CD14-positive monocyte (primary cell): ENCODE data around the gene MCC. TPM values are rescaled to one million over a fixed set of nuclear protein-coding genes. Genes with fewer than 3 reads are reported as not detected.
A peak's percentile ranks its signal among the peaks of the same experiment; 100 is the strongest.

ENCODE experiments used
- DNase-seq, 3 donors: peaks; one replicate each; pipeline ENCODE4 v3.0.0-alpha.2; 2011 to 2022
- H2AFZ ChIP-seq: 2 replicates; pipeline ENCODE4 v1.6.0; 2012; ENCODE audit warnings: mild to moderate bottlenecking, low read depth, low read length, inconsistent platforms; ENCODE audit not compliant: insufficient read depth, poor library complexity, severe bottlenecking
- H3K27ac ChIP-seq, 2 donors: 1 replicate in 1 of 2; 2 replicates in 1 of 2; pipeline ENCODE4 v1.5.1; 2012 to 2013; ENCODE audit warnings: low read length in 2 of 2, control low read depth in 1 of 2, inconsistent platforms in 1 of 2, low read depth in 1 of 2, mild to moderate bottlenecking in 1 of 2
- H3K27me3 ChIP-seq, 2 donors: one replicate each; pipeline versions ENCODE4 v1.6.0 to v1.6.1; 2011 to 2013; ENCODE audit warnings: low read length in 2 of 2; ENCODE audit not compliant: control insufficient read depth in 2 of 2, insufficient read depth in 2 of 2
- H3K36me3 ChIP-seq, 2 donors: replicated peaks in 1 of 2; 1 replicate in 1 of 2; 2 replicates in 1 of 2; pipeline versions ENCODE4 v1.5.1 to v1.6.1; 2012 to 2013; ENCODE audit warnings: low read length in 2 of 2, control low read depth in 1 of 2, inconsistent platforms in 1 of 2, mild to moderate bottlenecking in 1 of 2; ENCODE audit not compliant: insufficient read depth in 2 of 2, control insufficient read depth in 1 of 2
- H3K4me1 ChIP-seq, 2 donors: 1 replicate in 1 of 2; 2 replicates in 1 of 2; pipeline versions ENCODE4 v1.5.1 to v1.6.1; 2012 to 2013; ENCODE audit warnings: low read length in 2 of 2, control low read depth in 1 of 2, inconsistent platforms in 1 of 2, mild to moderate bottlenecking in 1 of 2, moderate library complexity in 1 of 2; ENCODE audit not compliant: insufficient read depth in 2 of 2, control insufficient read depth in 1 of 2
- H3K4me2 ChIP-seq: replicated peaks from 2 replicates; pipeline ENCODE3; 2012; ENCODE audit warnings: low read length, moderate library complexity, mild to moderate bottlenecking; ENCODE audit not compliant: poor library complexity, severe bottlenecking; ENCODE audit errors: extremely low read depth
- H3K4me3 ChIP-seq, 3 experiments: fragments of 200-600 bp in 1 of 3; sonication (generic) in 1 of 3; replicated peaks in 1 of 3; 1 replicate in 2 of 3; 2 replicates in 1 of 3; pipeline ENCODE4 v1.5.1; 2011 to 2013; ENCODE audit warnings: low read length in 3 of 3, mild to moderate bottlenecking in 3 of 3, control low read depth in 2 of 3, low read depth in 2 of 3, inconsistent platforms in 1 of 3, moderate library complexity in 1 of 3
- H3K79me2 ChIP-seq: 2 replicates; pipeline ENCODE4 v1.6.0; 2012; ENCODE audit warnings: mild to moderate bottlenecking, control low read depth, inconsistent platforms, low read length, moderate library complexity; ENCODE audit not compliant: insufficient read depth
- H3K9ac ChIP-seq: 2 replicates; pipeline ENCODE4 v1.6.0; 2017; ENCODE audit warnings: low read length, mild to moderate bottlenecking; ENCODE audit not compliant: insufficient read depth, poor library complexity, severe bottlenecking
- H3K9me3 ChIP-seq, 2 donors: replicated peaks in 1 of 2; 1 replicate in 1 of 2; 2 replicates in 1 of 2; pipeline versions ENCODE4 v1.5.1 to v1.6.1; 2012 to 2013; ENCODE audit warnings: low read length in 2 of 2, control low read depth in 1 of 2; ENCODE audit not compliant: control insufficient read depth in 1 of 2, insufficient read depth in 1 of 2
- H4K20me1 ChIP-seq: 2 replicates; pipeline ENCODE4 v1.6.0; 2012; ENCODE audit warnings: mild to moderate bottlenecking, low read length, control low read depth, moderate library complexity; ENCODE audit not compliant: insufficient read depth
- H3K27ac Mint-ChIP-seq, 7 donors: one replicate each; pipeline ENCODE4 v1.8.0; 2020; ENCODE audit warnings: mild to moderate bottlenecking in 7 of 7, mixed read lengths in 7 of 7, moderate library complexity in 6 of 7, inconsistent platforms in 2 of 7
- H3K27me3 Mint-ChIP-seq, 3 donors: one replicate each; pipeline ENCODE4 v1.8.0; 2021 to 2022; ENCODE audit warnings: low read depth in 3 of 3, mild to moderate bottlenecking in 3 of 3, mixed read lengths in 3 of 3, moderate library complexity in 3 of 3, inconsistent platforms in 1 of 3
- H3K36me3 Mint-ChIP-seq, 2 donors: one replicate each; pipeline ENCODE4 v1.8.0; 2020; ENCODE audit warnings: mixed read lengths in 2 of 2, inconsistent platforms in 1 of 2, mild to moderate bottlenecking in 1 of 2
- H3K4me1 Mint-ChIP-seq: one replicate; pipeline ENCODE4 v1.8.0; 2020; ENCODE audit warnings: mild to moderate bottlenecking, mixed read lengths
- H3K4me3 Mint-ChIP-seq, 2 donors: one replicate each; pipeline ENCODE4 v1.8.0; 2020; ENCODE audit warnings: mild to moderate bottlenecking in 2 of 2, mixed read lengths in 2 of 2, moderate library complexity in 1 of 2
- H3K9me3 Mint-ChIP-seq, 7 donors: one replicate each; pipeline ENCODE4 v1.8.0; 2020 to 2022; ENCODE audit warnings: mixed read lengths in 7 of 7, mild to moderate bottlenecking in 6 of 7, moderate library complexity in 6 of 7, inconsistent platforms in 2 of 7
- CTCF ChIP-seq: fragments of 200-600 bp; IDR thresholded peaks from one replicate; pipeline ENCODE4 v1.8.0; 2022; ENCODE audit warnings: antibody characterized with exemption, mild to moderate bottlenecking
- WGBS: methylation state at CpG from one replicate; pipeline ENCODE4 v1.1.5; 2013; ENCODE audit warnings: missing lambda C conversion rate; ENCODE audit not compliant: insufficient coverage; 5-methylcytosine and 5-hydroxymethylcytosine counted together
- intact Hi-C, 2 donors: fragments of 100-400 bp; cut with micrococcal nuclease; formaldehyde crosslinking; loops; one replicate each; pipeline versions ENCODE4 v1.15.0 to v1.15.1; 2023
- polyA plus RNA-seq, 3 donors: library from polyadenylated mRNA; depleted of rRNA in 1 of 3; unstranded in 2 of 3; stranded (reverse) in 1 of 3; fragments of 300-500 nt in 2 of 3; fragments of >200 nt in 1 of 3; fragmentation: Illumina TruSeq in 2 of 3; gene quantifications; 1 replicate in 2 of 3; 2 replicates in 1 of 3; pipeline ENCODE4 v1.2.3, GENCODE V29; 2012 to 2021

MCC gene
- polyA plus RNA-seq, 3 donors = 0.09 TPM; not detected in 2

DNA sequence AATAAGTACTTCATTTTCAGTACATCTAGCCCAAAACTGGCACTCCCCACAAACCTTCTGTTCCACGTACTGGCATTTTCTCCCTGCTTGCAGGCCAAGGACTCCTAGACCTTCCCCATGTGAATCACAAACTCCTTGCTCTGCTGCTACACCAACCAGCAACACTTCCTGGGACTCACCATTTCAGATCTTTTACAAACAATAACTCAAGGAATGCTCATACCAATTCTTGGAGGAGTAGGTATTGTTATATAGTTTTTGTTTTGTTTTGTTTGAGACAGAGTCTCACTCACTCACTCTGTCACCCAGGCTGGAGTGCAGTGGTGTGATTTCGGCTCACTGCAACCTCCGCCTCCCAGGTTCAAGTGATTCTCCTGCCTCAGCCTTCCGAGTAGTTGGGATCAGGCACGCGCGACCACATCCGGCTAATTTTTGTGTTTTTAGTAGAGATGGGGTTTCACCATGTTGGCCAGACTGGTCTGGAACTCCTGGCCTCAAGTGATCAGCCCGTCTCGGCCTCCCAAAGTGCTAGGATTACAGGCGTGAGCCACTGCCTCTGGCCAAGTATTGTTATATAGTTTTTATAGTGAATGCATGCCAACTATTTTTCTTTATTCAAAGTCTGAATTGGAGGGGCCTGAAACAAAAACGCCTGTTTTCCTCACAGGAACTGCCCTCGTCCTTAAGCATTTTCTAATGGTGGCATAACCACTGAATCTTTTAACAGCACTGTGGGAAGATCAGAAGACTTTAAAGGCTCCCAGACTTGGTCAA is 264.2 kb downstream of the MCC start:
- no peak for DNase-seq
- Histone ChIP-seq H3K9me3 (no peaks in the 10 kb centered on the region), H3K27ac (no peak overlapping the region), H3K4me2 (no peak overlapping the region), H3K27me3 (peaks cover 0 to 2% of the 10 kb centered on the region in 2 donors), H3K4me3 (no peak overlapping the region), H3K36me3 (no peaks in the 10 kb centered on the region), H4K20me1 (no peaks in the 10 kb centered on the region), H3K79me2 (no peaks in the 10 kb centered on the region), H3K9ac (no peak overlapping the region), H3K4me1 (no peaks in the 10 kb centered on the region), H2AFZ (no peak overlapping the region)
- H3K27ac Mint-ChIP-seq = peak overlapping the region in 1 of 7 donors; percentile 28
- TF ChIP-seq CTCF = no peak
- intact Hi-C loops = no loop called here
- peaks cover 0 to 6% (median 0%) of the 10 kb centered on the region in 7 donors for H3K9me3 Mint-ChIP-seq
- H3K4me3 Mint-ChIP-seq = no peak overlapping the region
- H3K36me3 Mint-ChIP-seq = no peaks in the 10 kb centered on the region
- H3K4me1 Mint-ChIP-seq = no peaks in the 10 kb centered on the region
- H3K27me3 Mint-ChIP-seq = peaks cover 3 to 16% (median 6%) of the 10 kb centered on the region in 3 donors
- 95% methylated on average over 2 of the region's 13 CpGs for WGBS

GRCh38 chr5:113223315-113223714 is 264.9 kb downstream of the MCC start:
- TF ChIP-seq CTCF = no peak
- Mint-ChIP-seq H3K4me1 (no peaks in the 10 kb centered on the region), H3K4me3 (no peak overlapping the region), H3K27me3 (peaks cover 1 to 14% (median 6%) of the 10 kb centered on the region in 3 donors), H3K9me3 (peaks cover 0 to 5% (median 0%) of the 10 kb centered on the region in 7 donors), H3K27ac (no peak overlapping the region), H3K36me3 (no peaks in the 10 kb centered on the region)
- Histone ChIP-seq H3K27ac (no peak overlapping the region), H3K9ac (no peak overlapping the region), H3K36me3 (no peaks in the 10 kb centered on the region), H4K20me1 (no peaks in the 10 kb centered on the region), H3K4me2 (no peak overlapping the region), H3K4me3 (no peak overlapping the region), H2AFZ (no peak overlapping the region), H3K4me1 (no peaks in the 10 kb centered on the region), H3K9me3 (no peaks in the 10 kb centered on the region), H3K27me3 (peaks cover 0 to 2% of the 10 kb centered on the region in 2 donors), H3K79me2 (no peaks in the 10 kb centered on the region)
- 80% methylated on average over 2 of the region's 3 CpGs for WGBS
- intact Hi-C loops = no loop called here
- no peak for DNase-seq
